ENCODE results near the gene CALCB.

DNA sequence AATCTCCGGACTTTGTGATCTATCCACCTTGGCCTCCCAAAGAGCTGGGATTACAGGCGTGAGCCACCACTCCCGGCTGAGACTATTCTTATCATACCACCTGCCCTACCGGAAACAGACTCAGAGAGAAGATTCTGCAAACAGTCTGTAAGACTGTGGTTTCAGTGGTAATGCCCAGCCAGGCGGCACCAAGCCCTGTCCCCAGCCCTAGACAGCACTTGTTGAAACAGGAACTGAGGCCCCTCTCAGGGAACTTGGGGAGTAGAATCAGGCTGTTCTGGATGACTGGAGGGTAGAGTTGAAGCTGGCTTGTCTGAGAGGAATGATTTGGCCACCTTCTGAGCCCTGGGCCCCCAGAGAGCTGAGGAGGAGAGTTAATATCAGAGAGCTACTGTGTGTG is 40.0 kb downstream of the CALCB start:
- TF ChIP-seq EZH2phosphoT487 (IDR thresholded peaks at IDR 0.05; ENCODE audit: insufficient read depth, low read depth) (no peak), EZH2 (IDR thresholded peaks at IDR 0.05; ENCODE audit: insufficient read depth, poor library complexity, severe bottlenecking) (no peak)
